IMR-90 (cell line): ENCODE data around the gene KIAA0040. TPM values are rescaled to one million over a fixed set of nuclear protein-coding genes. Genes with fewer than 3 reads are reported as not detected.

Source experiments
- ATAC-seq: fragments of 200-7000 bp; cut with Tn5 transposase; 2 replicates; pipeline ENCODE4 v1.9.1; 2020; ENCODE audit warnings: low read depth, mild to moderate bottlenecking, moderate library complexity
- BruUV-seq: library from RNA; stranded (reverse); fragments of 400-500 nt; replicated peaks from 2 replicates; lab custom pipeline; 2021; lab: Mats Ljungman, UMichigan
- CTCF ChIA-PET: fragments of 300-600 bp; formaldehyde crosslinking; extraction: SDS; loops from one replicate; lab custom pipeline; 2021; ENCODE audit warnings: antibody characterized with exemption; lab: Yijun Ruan, JAX
- POLR2A ChIA-PET: fragments of 300-600 bp; sonication (Branson Sonifier 250); formaldehyde crosslinking; loops from one replicate; lab custom pipeline; 2022; ENCODE audit warnings: antibody characterized with exemption; ENCODE audit not compliant: unreplicated experiment; lab: Charles Lee
- DNase-seq: peaks from one replicate; pipeline ENCODE4 v3.0.0; 2013
- H2AFZ ChIP-seq: replicated peaks from 2 replicates; pipeline ENCODE3; 2013; ENCODE audit warnings: low read length, mild to moderate bottlenecking; ENCODE audit not compliant: poor library complexity
- H2AK5ac ChIP-seq: 2 replicates; pipeline ENCODE4 v1.6.1; 2013; ENCODE audit warnings: low read depth, low read length, inconsistent platforms
- H2AK9ac ChIP-seq: replicated peaks from 2 replicates; pipeline ENCODE3; 2013; ENCODE audit warnings: mild to moderate bottlenecking, low read depth, low read length, moderate library complexity; ENCODE audit not compliant: poor library complexity
- H2BK120ac ChIP-seq: 2 replicates; pipeline ENCODE4 v1.6.1; 2013; ENCODE audit warnings: low read depth, low read length, inconsistent platforms
- H2BK15ac ChIP-seq: 3 replicates; pipeline ENCODE4 v1.6.1; 2013; ENCODE audit warnings: low read depth, low read length, inconsistent platforms
- H2BK20ac ChIP-seq: 2 replicates; pipeline ENCODE4 v1.6.1; 2013; ENCODE audit warnings: low read depth, mild to moderate bottlenecking, inconsistent platforms, low read length, moderate library complexity
- H2BK5ac ChIP-seq: 2 replicates; pipeline ENCODE4 v1.6.1; 2013; ENCODE audit warnings: mild to moderate bottlenecking, low read depth, low read length, inconsistent platforms; ENCODE audit not compliant: poor library complexity, severe bottlenecking
- H3K14ac ChIP-seq: replicated peaks from 2 replicates; pipeline ENCODE4 v1.6.1; 2013; ENCODE audit warnings: low read depth, low read length, inconsistent platforms
- H3K18ac ChIP-seq: 2 replicates; pipeline ENCODE4 v1.6.1; 2013; ENCODE audit warnings: low read depth, low read length, control low read depth
- H3K23ac ChIP-seq: 2 replicates; pipeline ENCODE4 v1.6.1; 2013; ENCODE audit warnings: low read depth, low read length, inconsistent platforms
- H3K27ac ChIP-seq: 2 replicates; pipeline ENCODE4 v1.5.1; 2013; ENCODE audit warnings: mild to moderate bottlenecking, control low read depth, low read length; ENCODE audit not compliant: insufficient read depth
- H3K27me3 ChIP-seq: 2 replicates; pipeline ENCODE4 v1.6.1; 2013; ENCODE audit warnings: low read length; ENCODE audit not compliant: control insufficient read depth, insufficient read depth
- H3K36me3 ChIP-seq: 2 replicates; pipeline ENCODE4 v1.6.1; 2013; ENCODE audit warnings: low read length, mixed read lengths; ENCODE audit not compliant: control insufficient read depth, insufficient read depth
- H3K4ac ChIP-seq: 2 replicates; pipeline ENCODE4 v1.6.1; 2013; ENCODE audit warnings: low read depth, low read length, inconsistent platforms
- H3K4me1 ChIP-seq: 2 replicates; pipeline ENCODE4 v1.6.1; 2013; ENCODE audit warnings: low read length, mixed read lengths; ENCODE audit not compliant: control insufficient read depth, insufficient read depth
- H3K4me2 ChIP-seq: 2 replicates; pipeline ENCODE4 v1.6.1; 2013; ENCODE audit warnings: low read depth, mild to moderate bottlenecking, control low read depth, low read length, moderate library complexity
- H3K4me3 ChIP-seq: 2 replicates; pipeline ENCODE4 v1.5.1; 2013; ENCODE audit warnings: low read depth, mild to moderate bottlenecking, control low read depth, low read length, moderate library complexity; ENCODE audit not compliant: insufficient read depth
- H3K56ac ChIP-seq: 2 replicates; pipeline ENCODE4 v1.6.1; 2013; ENCODE audit warnings: low read length, inconsistent platforms; ENCODE audit not compliant: insufficient read depth; ENCODE audit errors: extremely low read depth
- H3K79me1 ChIP-seq, 2 experiments: 2 replicates each; pipeline ENCODE4 v1.6.1; 2013; ENCODE audit warnings: low read length in 2 of 2, inconsistent platforms in 1 of 2, low read depth in 1 of 2
- H3K9ac ChIP-seq: 2 replicates; pipeline ENCODE4 v1.6.1; 2013; ENCODE audit warnings: low read depth, low read length, control low read depth
- H3K9me1 ChIP-seq: 2 replicates; pipeline ENCODE4 v1.6.1; 2013; ENCODE audit warnings: low read length, inconsistent platforms; ENCODE audit not compliant: insufficient read depth
- H3K9me3 ChIP-seq: 2 replicates; pipeline ENCODE4 v1.6.1; 2013; ENCODE audit warnings: low read length; ENCODE audit not compliant: control insufficient read depth, insufficient read depth
- H4K20me1 ChIP-seq: 2 replicates; pipeline ENCODE4 v1.6.1; 2013; ENCODE audit warnings: low read length, inconsistent platforms; ENCODE audit not compliant: insufficient read depth
- H4K5ac ChIP-seq: 2 replicates; pipeline ENCODE4 v1.6.1; 2013; ENCODE audit warnings: mild to moderate bottlenecking, low read depth, low read length, control low read depth
- H4K8ac ChIP-seq, 2 experiments: 2 replicates each; pipeline ENCODE4 v1.6.1; 2013; ENCODE audit warnings: low read depth in 2 of 2, low read length in 2 of 2, control low read depth in 1 of 2, inconsistent platforms in 1 of 2
- H4K91ac ChIP-seq: 2 replicates; pipeline ENCODE4 v1.6.1; 2013; ENCODE audit warnings: low read depth, low read length, inconsistent platforms; ENCODE audit not compliant: insufficient read depth
- BHLHE40 ChIP-seq: fragments of 150-350 bp; IDR thresholded peaks from 2 replicates; pipeline ENCODE4 v1.6.1; 2016; ENCODE audit warnings: mild to moderate bottlenecking, low read depth, low read length
- CEBPB ChIP-seq: IDR thresholded peaks from 2 replicates; pipeline ENCODE4 v1.6.1; 2012; ENCODE audit warnings: low read depth, low read length, improper control_type of control experiment
- CHD1 ChIP-seq: IDR thresholded peaks from 2 replicates; pipeline ENCODE4 v1.6.1; 2012; ENCODE audit warnings: low read depth, low read length, improper control_type of control experiment
- CTCF ChIP-seq: conservative IDR thresholded peaks from 2 replicates; pipeline ENCODE4 v1.5.1; 2012; ENCODE audit warnings: mild to moderate bottlenecking, low read depth, low read length, improper control_type of control experiment
- ELK1 ChIP-seq: fragments of 150-350 bp; IDR thresholded peaks from 2 replicates; pipeline ENCODE4 v1.6.1; 2016; ENCODE audit warnings: low read depth, mild to moderate bottlenecking, low read length, moderate library complexity, borderline replicate concordance
- FOS ChIP-seq: fragments of 150-350 bp; IDR thresholded peaks from 2 replicates; pipeline ENCODE4 v1.6.1; 2016; ENCODE audit warnings: low read depth, low read length
- MAFK ChIP-seq: IDR thresholded peaks from 2 replicates; pipeline ENCODE4 v1.6.1; 2012; ENCODE audit warnings: low read depth, low read length, improper control_type of control experiment
- MAZ ChIP-seq: IDR thresholded peaks from 2 replicates; pipeline ENCODE4 v1.6.1; 2012; ENCODE audit warnings: low read depth, mild to moderate bottlenecking, low read length, improper control_type of control experiment, moderate library complexity, borderline replicate concordance
- MXI1 ChIP-seq: IDR thresholded peaks from 2 replicates; pipeline ENCODE4 v1.6.1; 2012; ENCODE audit warnings: low read depth, mild to moderate bottlenecking, low read length, moderate library complexity, borderline replicate concordance
- NFE2L2 ChIP-seq: fragments of 150-350 bp; IDR thresholded peaks from 2 replicates; pipeline ENCODE4 v1.6.1; 2016; ENCODE audit warnings: low read depth, mild to moderate bottlenecking, low read length
- POLR2A ChIP-seq: IDR thresholded peaks from 2 replicates; pipeline ENCODE4 v1.6.1; 2012; ENCODE audit warnings: mild to moderate bottlenecking, low read depth, low read length
- RAD21 ChIP-seq: IDR thresholded peaks from 2 replicates; pipeline ENCODE4 v1.6.1; 2012; ENCODE audit warnings: low read length, improper control_type of control experiment
- RCOR1 ChIP-seq: IDR thresholded peaks from 2 replicates; pipeline ENCODE4 v1.6.1; 2012; ENCODE audit warnings: mild to moderate bottlenecking, low read length, improper control_type of control experiment; ENCODE audit not compliant: insufficient replicate concordance
- RFX5 ChIP-seq: IDR thresholded peaks from 2 replicates; pipeline ENCODE4 v1.8.0; 2012; ENCODE audit warnings: low read depth, mild to moderate bottlenecking, low read length, moderate library complexity
- SMC3 ChIP-seq: fragments of 150-350 bp; IDR thresholded peaks from 2 replicates; pipeline ENCODE4 v1.6.1; 2016; ENCODE audit warnings: low read depth, mild to moderate bottlenecking, antibody characterized with exemption, low read length, moderate library complexity
- USF2 ChIP-seq: fragments of 150-350 bp; IDR thresholded peaks from 2 replicates; pipeline ENCODE4 v1.6.1; 2017; ENCODE audit warnings: mild to moderate bottlenecking, antibody characterized with exemption, low read length, low read depth
- WGBS, 2 experiments: methylation state at CpG; one replicate each; pipeline versions ENCODE4 v1.1.5 to v1.1.7; 2013; ENCODE audit warnings: missing lambda C conversion rate in 2 of 2; ENCODE audit not compliant: insufficient read length in 1 of 2; ENCODE audit errors: extremely low coverage in 2 of 2; 5-methylcytosine and 5-hydroxymethylcytosine counted together
- dilution Hi-C: fragments of 300-500 bp; cut with HindIII; formaldehyde crosslinking; loops from one replicate; pipeline ENCODE4 v1.14.3; 2018; ENCODE audit warnings: low sequenced_read_pairs; ENCODE audit not compliant: unreplicated experiment
- in situ Hi-C: fragments of 300-500 bp; cut with MboI; formaldehyde crosslinking; loops from 3 replicates; pipeline ENCODE4 v1.14.3; 2019; ENCODE audit warnings: low sequenced_read_pairs, inconsistent platforms, mixed read lengths
- intact Hi-C: fragments of 100-400 bp; cut with micrococcal nuclease; formaldehyde crosslinking; loops from 2 replicates; pipeline ENCODE4 v1.10.0; 2022
- polyA plus RNA-seq, 3 experiments: library from polyadenylated mRNA; depleted of rRNA; stranded (reverse); fragments of >200 nt; gene quantifications; 2 replicates each; pipeline ENCODE4 v1.2.3, GENCODE V29; 2012; ENCODE audit warnings: low replicate concordance in 1 of 3
- total RNA-seq: library from RNA; depleted of rRNA; stranded (reverse); fragments of >200 nt; gene quantifications from 2 replicates; pipeline ENCODE4 v1.2.3, GENCODE V29; 2012

KIAA0040 gene
- total and polyA plus RNA-seq, 2 of the 4 experiments (the other 2 are of a cell fraction), result 0.05 to 0.18 TPM

- ChIA-PET CTCF (interaction anchor here (0.7 to 0.8 kb wide), 2 partner anchors 10 to 11 kb away, joined by 3 read pairs; no protein-coding TSS in a partner anchor), POLR2A (no interaction called here)
- no peak for TF ChIP-seq CEBPB
- no peak for TF ChIP-seq CHD1
- TF ChIP-seq CTCF, result no peak
- no peak for TF ChIP-seq RCOR1
- no peak for TF ChIP-seq MAZ
- TF ChIP-seq MAFK, result no peak
- no peak for TF ChIP-seq NFE2L2
- TF ChIP-seq ELK1, result no peak
- no peak for TF ChIP-seq RFX5
- no peak for TF ChIP-seq MXI1
- no peak for TF ChIP-seq SMC3
- no peak for TF ChIP-seq FOS
- no peak for TF ChIP-seq BHLHE40
- no peak for TF ChIP-seq POLR2A
- TF ChIP-seq USF2, result no peak
- no peak for TF ChIP-seq RAD21
- no peak overlapping the region for H2BK120ac ChIP-seq
- H3K4me3 ChIP-seq, result no peak overlapping the region
- H2AK5ac ChIP-seq, result no peak overlapping the region
- peaks cover 2% of the 10 kb centered on the region; the same call in 1 of the 2 replicates for H3K4me1 ChIP-seq
- H2AFZ ChIP-seq, result no peak overlapping the region
- no peak overlapping the region for H4K91ac ChIP-seq
- no peak overlapping the region for H3K18ac ChIP-seq
- H3K36me3 ChIP-seq, result no peaks in the 10 kb centered on the region
- in situ Hi-C loops (no loop called here), intact Hi-C loops (no loop called here), dilution Hi-C loops (no loop called here)
- no peak overlapping the region for H2BK15ac ChIP-seq
- no peak overlapping the region for H3K14ac ChIP-seq
- H3K56ac ChIP-seq, result no peak overlapping the region
- WGBS, 2 experiments, result no CpG with 5 or more reads among the region's 3 CpGs
- H4K8ac ChIP-seq, result no peak overlapping the region
- H3K9ac ChIP-seq, result no peak overlapping the region
- ATAC-seq (no peak), DNase-seq (no peak)
- no peaks in the 10 kb centered on the region for H4K20me1 ChIP-seq
- H3K9me1 ChIP-seq, result no peaks in the 10 kb centered on the region
- no peak overlapping the region for H4K5ac ChIP-seq
- peaks cover 3% of the 10 kb centered on the region; the same call in 1 of the 2 replicates for H3K27me3 ChIP-seq
- H2BK5ac ChIP-seq, result no peak overlapping the region
- no peaks in the 10 kb centered on the region for H3K9me3 ChIP-seq
- no peak overlapping the region for H3K27ac ChIP-seq
- H2BK20ac ChIP-seq, result no peak overlapping the region
- no peak overlapping the region for H3K4me2 ChIP-seq
- no peaks in the 10 kb centered on the region for H3K79me1 ChIP-seq
- H2AK9ac ChIP-seq, result no peak overlapping the region
- BruUV-seq, result no TSS peak
- no peak overlapping the region for H3K4ac ChIP-seq
- H3K23ac ChIP-seq, result no peak overlapping the region
Measured at GRCh38 chr1:175136246-175136645, 56.3 kb downstream of the KIAA0040 start.
